Measurements from ENCODE around the gene TRIM71. TPM values are rescaled to one million over a fixed set of nuclear protein-coding genes. Genes with fewer than 3 reads are reported as not detected.
A peak's percentile ranks its signal among the peaks of the same experiment; 100 is the strongest.

TRIM71 gene
- total RNA-seq, 1 experiment from 2014 or later, result 274 TPM

DNA sequence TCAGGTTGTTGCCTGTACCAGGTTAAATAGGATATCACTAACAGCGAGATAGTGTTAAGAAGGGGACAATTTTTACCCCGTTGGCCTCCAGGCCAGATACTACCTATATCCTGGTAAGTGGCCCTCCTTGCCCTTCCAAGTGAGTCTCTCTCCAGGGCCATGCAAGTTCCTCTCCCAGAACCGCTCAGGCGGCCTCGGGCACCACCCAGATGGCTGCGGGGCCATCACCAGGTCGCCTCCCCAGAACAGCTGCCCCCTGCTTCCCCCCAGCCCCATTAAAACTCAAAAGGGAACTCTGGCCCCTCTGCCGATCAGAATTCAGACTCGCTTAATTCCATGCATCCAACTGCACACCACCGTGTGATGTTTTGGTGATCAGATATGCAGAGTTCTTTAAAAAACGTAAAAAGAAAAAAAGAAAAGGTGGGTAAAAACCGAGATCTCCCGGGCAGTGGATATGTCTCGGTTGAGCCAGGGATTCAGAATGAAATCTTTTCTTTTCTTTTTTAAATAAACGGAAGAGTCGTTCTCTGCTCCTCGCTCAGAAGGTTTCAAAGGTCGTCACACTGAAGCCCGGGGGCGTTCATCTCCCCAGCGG lies 1.9 kb upstream of the TRIM71 start:
- peaks cover 7% of the 10 kb centered on the region; the same call in 1 of the 2 replicates for H3K27me3 Mint-ChIP-seq (ENCODE audit: low read depth)
- ChIA-PET POLR2A (interaction anchor here (0.6 to 3.4 kb wide), 11 partner anchors 14 to 292 kb away, joined by 3 to 34 read pairs (median 4); no protein-coding TSS in a partner anchor), CTCF (interaction anchor here (0.7 to 4.1 kb wide), 5 partner anchors 28 to 306 kb away, joined by 3 to 28 read pairs (median 3); no protein-coding TSS in a partner anchor)
- peak; percentile 43 for DNase-seq (ENCODE audit: low spot score)
- peak; percentile 13 for ATAC-seq
- TF ChIP-seq, protein P1, sequence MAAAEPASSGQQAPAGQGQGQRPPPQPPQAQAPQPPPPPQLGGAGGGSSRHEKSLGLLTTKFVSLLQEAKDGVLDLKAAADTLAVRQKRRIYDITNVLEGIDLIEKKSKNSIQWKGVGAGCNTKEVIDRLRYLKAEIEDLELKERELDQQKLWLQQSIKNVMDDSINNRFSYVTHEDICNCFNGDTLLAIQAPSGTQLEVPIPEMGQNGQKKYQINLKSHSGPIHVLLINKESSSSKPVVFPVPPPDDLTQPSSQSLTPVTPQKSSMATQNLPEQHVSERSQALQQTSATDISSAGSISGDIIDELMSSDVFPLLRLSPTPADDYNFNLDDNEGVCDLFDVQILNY (CRISPR knock-in tag; IDR thresholded peaks at IDR 0.05), result no peak
- no peak for TF ChIP-seq GTF2I (CRISPR knock-in tag; conservative IDR thresholded peaks at IDR 0.05)
- no peak for TF ChIP-seq E2F1 (CRISPR knock-in tag; IDR thresholded peaks at IDR 0.05)
- TF ChIP-seq ZNF423 (CRISPR knock-in tag; IDR thresholded peaks at IDR 0.05), result 0 out of 2 replicates have a peak, but pooled peaks have one; percentile 12
- TF ChIP-seq, protein P2, sequence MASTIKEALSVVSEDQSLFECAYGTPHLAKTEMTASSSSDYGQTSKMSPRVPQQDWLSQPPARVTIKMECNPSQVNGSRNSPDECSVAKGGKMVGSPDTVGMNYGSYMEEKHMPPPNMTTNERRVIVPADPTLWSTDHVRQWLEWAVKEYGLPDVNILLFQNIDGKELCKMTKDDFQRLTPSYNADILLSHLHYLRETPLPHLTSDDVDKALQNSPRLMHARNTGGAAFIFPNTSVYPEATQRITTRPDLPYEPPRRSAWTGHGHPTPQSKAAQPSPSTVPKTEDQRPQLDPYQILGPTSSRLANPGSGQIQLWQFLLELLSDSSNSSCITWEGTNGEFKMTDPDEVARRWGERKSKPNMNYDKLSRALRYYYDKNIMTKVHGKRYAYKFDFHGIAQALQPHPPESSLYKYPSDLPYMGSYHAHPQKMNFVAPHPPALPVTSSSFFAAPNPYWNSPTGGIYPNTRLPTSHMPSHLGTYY (CRISPR knock-in tag; IDR thresholded peaks at IDR 0.05), result no peak
- TF ChIP-seq HMGXB4 (CRISPR knock-in tag; IDR thresholded peaks at IDR 0.05), result 0 out of 2 replicates have a peak, but pooled peaks have one; percentile 3
- H3K4me3 Mint-ChIP-seq, result peak overlapping the region; percentile 94
- peak overlapping the region; percentile 89 for H3K27ac Mint-ChIP-seq
- no peaks in the 10 kb centered on the region for H3K9me3 Mint-ChIP-seq
- peaks cover 36% of the 10 kb centered on the region for H3K4me1 Mint-ChIP-seq
- H3K36me3 Mint-ChIP-seq, result peaks cover 35% of the 10 kb centered on the region

- Mint-ChIP-seq H3K9me3 (no peaks in the 10 kb centered on the region), H3K4me3 (peak overlapping the region; percentile 94), H3K36me3 (peaks cover 41% of the 10 kb centered on the region), H3K4me1 (peaks cover 38% of the 10 kb centered on the region), H3K27ac (peak overlapping the region; percentile 95), H3K27me3 (ENCODE audit: low read depth) (peaks cover 7% of the 10 kb centered on the region; the same call in 1 of the 2 replicates)
- ATAC-seq (peak; percentile 81), DNase-seq (ENCODE audit: low spot score) (peak; percentile 88)
- ChIA-PET CTCF (interaction anchor here (0.5 to 1.1 kb wide), 3 partner anchors 10 to 307 kb away, joined by 3 read pairs; no protein-coding TSS in a partner anchor), POLR2A (interaction anchor here (0.5 to 3.4 kb wide), 16 partner anchors 13 to 247 kb away, joined by 3 to 34 read pairs (median 3); no protein-coding TSS in a partner anchor)
- TF ChIP-seq ZSCAN18 (CRISPR knock-in tag; IDR thresholded peaks at IDR 0.05) (no peak), ATF1 (CRISPR knock-in tag; IDR thresholded peaks at IDR 0.05) (no peak), TEAD1 (CRISPR knock-in tag; IDR thresholded peaks at IDR 0.05) (peak; percentile 53; the same call in 1 of the 2 replicates), IRF2 (CRISPR knock-in tag; IDR thresholded peaks at IDR 0.05; ENCODE audit: borderline replicate concordance, low read depth) (no peak), NFYB (CRISPR knock-in tag; conservative IDR thresholded peaks at IDR 0.05; ENCODE audit: low read depth) (no peak), AR (CRISPR knock-in tag; IDR thresholded peaks at IDR 0.05) (no peak), JUN (CRISPR knock-in tag; IDR thresholded peaks at IDR 0.05) (no peak), ZNF416 (CRISPR knock-in tag; IDR thresholded peaks at IDR 0.05) (no peak), SMAD4 (CRISPR knock-in tag; IDR thresholded peaks at IDR 0.05) (no peak), NFATC4 (CRISPR knock-in tag; IDR thresholded peaks at IDR 0.05) (no peak)
- TF ChIP-seq, protein P3, sequence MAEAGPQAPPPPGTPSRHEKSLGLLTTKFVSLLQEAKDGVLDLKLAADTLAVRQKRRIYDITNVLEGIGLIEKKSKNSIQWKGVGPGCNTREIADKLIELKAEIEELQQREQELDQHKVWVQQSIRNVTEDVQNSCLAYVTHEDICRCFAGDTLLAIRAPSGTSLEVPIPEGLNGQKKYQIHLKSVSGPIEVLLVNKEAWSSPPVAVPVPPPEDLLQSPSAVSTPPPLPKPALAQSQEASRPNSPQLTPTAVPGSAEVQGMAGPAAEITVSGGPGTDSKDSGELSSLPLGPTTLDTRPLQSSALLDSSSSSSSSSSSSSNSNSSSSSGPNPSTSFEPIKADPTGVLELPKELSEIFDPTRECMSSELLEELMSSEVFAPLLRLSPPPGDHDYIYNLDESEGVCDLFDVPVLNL (CRISPR knock-in tag; IDR thresholded peaks at IDR 0.05; ENCODE audit: borderline replicate concordance, low read depth), result no peak
- TF ChIP-seq, protein P4, sequence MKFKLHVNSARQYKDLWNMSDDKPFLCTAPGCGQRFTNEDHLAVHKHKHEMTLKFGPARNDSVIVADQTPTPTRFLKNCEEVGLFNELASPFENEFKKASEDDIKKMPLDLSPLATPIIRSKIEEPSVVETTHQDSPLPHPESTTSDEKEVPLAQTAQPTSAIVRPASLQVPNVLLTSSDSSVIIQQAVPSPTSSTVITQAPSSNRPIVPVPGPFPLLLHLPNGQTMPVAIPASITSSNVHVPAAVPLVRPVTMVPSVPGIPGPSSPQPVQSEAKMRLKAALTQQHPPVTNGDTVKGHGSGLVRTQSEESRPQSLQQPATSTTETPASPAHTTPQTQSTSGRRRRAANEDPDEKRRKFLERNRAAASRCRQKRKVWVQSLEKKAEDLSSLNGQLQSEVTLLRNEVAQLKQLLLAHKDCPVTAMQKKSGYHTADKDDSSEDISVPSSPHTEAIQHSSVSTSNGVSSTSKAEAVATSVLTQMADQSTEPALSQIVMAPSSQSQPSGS (CRISPR knock-in tag; IDR thresholded peaks at IDR 0.05; ENCODE audit: borderline replicate concordance, low read depth), result no peak
These were observed 1.1 kb upstream of the TRIM71 start for GRCh38 chr3:32816439-32817256.
